Measurements from ENCODE around the gene OSGEPL1.
A peak's percentile ranks its signal among the peaks of the same experiment; 100 is the strongest.

The OSGEPL1 gene

DNA sequence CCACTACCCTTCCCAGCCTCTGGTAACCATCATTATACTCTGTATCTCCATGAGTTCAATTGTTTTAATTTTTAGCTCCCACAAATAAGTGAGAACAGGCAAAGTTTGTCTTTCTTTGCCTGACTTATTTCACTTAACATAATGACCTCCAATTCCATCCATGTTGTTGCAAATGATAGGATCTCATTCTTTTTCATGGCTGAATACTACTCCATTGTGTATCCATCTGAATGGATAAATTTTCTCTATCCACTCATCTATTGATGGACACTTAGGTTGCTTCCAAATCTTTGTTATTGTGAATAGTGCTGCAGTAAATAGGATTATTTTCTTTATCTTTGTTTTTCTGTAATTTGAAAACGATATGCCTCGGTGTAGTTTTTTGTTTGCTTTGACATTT is 61.9 kb downstream of the OSGEPL1 start:
- Mint-ChIP-seq H3K9me3 (no peaks in the 10 kb centered on the region), H3K4me1 (no peaks in the 10 kb centered on the region), H3K27ac (no peak overlapping the region), H3K36me3 (no peaks in the 10 kb centered on the region), H3K27me3 (no peaks in the 10 kb centered on the region), H3K4me3 (no peak overlapping the region)
- no peak for ATAC-seq (ENCODE audit: low read depth)
- DNase-seq (ENCODE audit: low spot score in 2 of 2): no peak

DNA sequence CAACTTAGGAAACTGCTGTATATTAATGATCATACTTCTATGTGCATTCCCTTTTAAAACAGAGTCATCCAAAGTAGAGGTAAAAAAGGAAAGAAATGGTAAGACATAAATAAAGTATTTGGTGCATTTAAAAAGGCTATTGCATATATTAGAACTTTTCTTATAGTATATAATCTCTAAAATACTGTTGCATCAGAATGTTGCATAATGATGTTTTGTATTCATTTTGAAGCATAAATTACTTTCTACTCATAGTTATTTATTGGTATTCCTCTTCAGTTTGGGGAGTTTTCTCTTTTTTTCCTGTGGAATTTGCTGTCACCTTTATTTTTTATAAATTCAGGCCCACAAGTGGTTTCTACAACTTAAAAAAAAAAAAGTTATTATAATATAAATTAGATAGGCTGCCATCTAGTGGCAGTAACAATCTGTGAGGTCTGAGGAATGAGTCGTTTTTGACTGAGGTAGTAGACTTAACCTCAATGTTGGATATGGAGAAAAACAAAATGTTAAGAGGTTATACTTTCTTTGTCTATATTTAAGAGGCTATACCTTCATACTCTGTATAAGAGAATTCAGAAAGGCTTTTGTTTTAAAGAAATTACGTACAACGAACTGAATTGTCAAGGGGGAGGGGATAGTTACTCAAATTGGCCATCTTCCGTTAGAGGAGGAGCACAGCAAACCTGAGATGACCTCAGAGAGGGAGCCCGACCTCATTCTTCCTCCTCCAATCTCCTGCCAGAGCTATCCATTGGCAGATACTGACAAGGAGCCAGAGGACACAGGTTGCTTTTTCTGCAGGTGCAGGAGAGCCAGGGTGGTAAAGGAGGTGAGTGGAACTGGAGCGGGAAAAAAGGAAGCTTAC is 64.3 kb downstream of the OSGEPL1 start:
- Mint-ChIP-seq H3K36me3 (peaks cover 3% of the 10 kb centered on the region), H3K4me3 (peak overlapping the region; percentile 4), H3K4me1 (no peaks in the 10 kb centered on the region), H3K27me3 (no peaks in the 10 kb centered on the region), H3K27ac (no peak overlapping the region), H3K9me3 (no peaks in the 10 kb centered on the region)
- DNase-seq (ENCODE audit: low spot score in 2 of 2) (peak in 1 of 2 donors; percentile 16), ATAC-seq (ENCODE audit: low read depth) (peak; percentile 61)
